PC-9 (cell line): ENCODE measurements around the gene ABHD4.

ENCODE experiments used
- EZH2 ChIP-seq: fragments of 200-600 bp; sonication (generic); IDR thresholded peaks from 2 replicates; pipeline ENCODE4 v1.8.0; 2017; ENCODE audit warnings: antibody characterized with exemption, low read depth
- TF ChIP-seq, protein P1 (sequence below): fragments of 200-600 bp; sonication (generic); conservative IDR thresholded peaks from 2 replicates; pipeline ENCODE4 v1.6.1; 2017; ENCODE audit warnings: mixed run types, antibody characterized with exemption, mild to moderate bottlenecking, moderate library complexity

DNA sequence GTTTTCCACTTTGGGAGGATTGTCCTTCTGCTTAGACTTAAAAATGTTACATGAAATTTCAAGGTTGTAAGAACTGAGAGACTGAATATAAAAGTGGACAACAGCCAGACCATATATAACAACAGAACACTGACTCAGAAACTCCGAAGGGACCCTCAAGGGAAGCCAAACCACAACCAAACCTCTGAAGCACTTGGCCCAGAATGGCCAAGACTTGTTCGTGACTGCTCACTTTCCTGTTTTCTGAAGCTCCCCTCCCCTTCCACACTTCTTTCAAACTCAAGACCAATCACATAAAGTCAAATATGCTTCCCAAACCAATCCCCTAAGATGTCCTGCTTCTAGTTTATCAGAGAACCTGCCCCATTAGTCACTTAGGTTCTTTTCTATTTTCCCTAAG is 32.4 kb downstream of the ABHD4 start:
- TF ChIP-seq, protein P1, sequence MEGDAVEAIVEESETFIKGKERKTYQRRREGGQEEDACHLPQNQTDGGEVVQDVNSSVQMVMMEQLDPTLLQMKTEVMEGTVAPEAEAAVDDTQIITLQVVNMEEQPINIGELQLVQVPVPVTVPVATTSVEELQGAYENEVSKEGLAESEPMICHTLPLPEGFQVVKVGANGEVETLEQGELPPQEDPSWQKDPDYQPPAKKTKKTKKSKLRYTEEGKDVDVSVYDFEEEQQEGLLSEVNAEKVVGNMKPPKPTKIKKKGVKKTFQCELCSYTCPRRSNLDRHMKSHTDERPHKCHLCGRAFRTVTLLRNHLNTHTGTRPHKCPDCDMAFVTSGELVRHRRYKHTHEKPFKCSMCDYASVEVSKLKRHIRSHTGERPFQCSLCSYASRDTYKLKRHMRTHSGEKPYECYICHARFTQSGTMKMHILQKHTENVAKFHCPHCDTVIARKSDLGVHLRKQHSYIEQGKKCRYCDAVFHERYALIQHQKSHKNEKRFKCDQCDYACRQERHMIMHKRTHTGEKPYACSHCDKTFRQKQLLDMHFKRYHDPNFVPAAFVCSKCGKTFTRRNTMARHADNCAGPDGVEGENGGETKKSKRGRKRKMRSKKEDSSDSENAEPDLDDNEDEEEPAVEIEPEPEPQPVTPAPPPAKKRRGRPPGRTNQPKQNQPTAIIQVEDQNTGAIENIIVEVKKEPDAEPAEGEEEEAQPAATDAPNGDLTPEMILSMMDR = no peak
- no peak for TF ChIP-seq EZH2
